IMR-90 (cell line): ENCODE data around the gene PACSIN2. TPM values are rescaled to one million over a fixed set of nuclear protein-coding genes. Genes with fewer than 3 reads are reported as not detected.

Experiments
- ATAC-seq: fragments of 200-7000 bp; cut with Tn5 transposase; 2 replicates; pipeline ENCODE4 v1.9.1; 2020; ENCODE audit warnings: low read depth, mild to moderate bottlenecking, moderate library complexity
- BruUV-seq: library from RNA; stranded (reverse); fragments of 400-500 nt; replicated peaks from 2 replicates; lab custom pipeline; 2021; lab: Mats Ljungman, UMichigan
- CTCF ChIA-PET: fragments of 300-600 bp; formaldehyde crosslinking; extraction: SDS; loops from one replicate; lab custom pipeline; 2021; ENCODE audit warnings: antibody characterized with exemption; lab: Yijun Ruan, JAX
- POLR2A ChIA-PET: fragments of 300-600 bp; sonication (Branson Sonifier 250); formaldehyde crosslinking; loops from one replicate; lab custom pipeline; 2022; ENCODE audit warnings: antibody characterized with exemption; ENCODE audit not compliant: unreplicated experiment; lab: Charles Lee
- DNase-seq: peaks from one replicate; pipeline ENCODE4 v3.0.0; 2013
- H2AFZ ChIP-seq: replicated peaks from 2 replicates; pipeline ENCODE3; 2013; ENCODE audit warnings: low read length, mild to moderate bottlenecking; ENCODE audit not compliant: poor library complexity
- H2AK5ac ChIP-seq: 2 replicates; pipeline ENCODE4 v1.6.1; 2013; ENCODE audit warnings: low read depth, low read length, inconsistent platforms
- H2AK9ac ChIP-seq: replicated peaks from 2 replicates; pipeline ENCODE3; 2013; ENCODE audit warnings: mild to moderate bottlenecking, low read depth, low read length, moderate library complexity; ENCODE audit not compliant: poor library complexity
- H2BK120ac ChIP-seq: 2 replicates; pipeline ENCODE4 v1.6.1; 2013; ENCODE audit warnings: low read depth, low read length, inconsistent platforms
- H2BK15ac ChIP-seq: 3 replicates; pipeline ENCODE4 v1.6.1; 2013; ENCODE audit warnings: low read depth, low read length, inconsistent platforms
- H2BK20ac ChIP-seq: 2 replicates; pipeline ENCODE4 v1.6.1; 2013; ENCODE audit warnings: low read depth, mild to moderate bottlenecking, inconsistent platforms, low read length, moderate library complexity
- H2BK5ac ChIP-seq: 2 replicates; pipeline ENCODE4 v1.6.1; 2013; ENCODE audit warnings: mild to moderate bottlenecking, low read depth, low read length, inconsistent platforms; ENCODE audit not compliant: poor library complexity, severe bottlenecking
- H3K14ac ChIP-seq: replicated peaks from 2 replicates; pipeline ENCODE4 v1.6.1; 2013; ENCODE audit warnings: low read depth, low read length, inconsistent platforms
- H3K18ac ChIP-seq: 2 replicates; pipeline ENCODE4 v1.6.1; 2013; ENCODE audit warnings: low read depth, low read length, control low read depth
- H3K23ac ChIP-seq: 2 replicates; pipeline ENCODE4 v1.6.1; 2013; ENCODE audit warnings: low read depth, low read length, inconsistent platforms
- H3K27ac ChIP-seq: 2 replicates; pipeline ENCODE4 v1.5.1; 2013; ENCODE audit warnings: mild to moderate bottlenecking, control low read depth, low read length; ENCODE audit not compliant: insufficient read depth
- H3K27me3 ChIP-seq: 2 replicates; pipeline ENCODE4 v1.6.1; 2013; ENCODE audit warnings: low read length; ENCODE audit not compliant: control insufficient read depth, insufficient read depth
- H3K36me3 ChIP-seq: 2 replicates; pipeline ENCODE4 v1.6.1; 2013; ENCODE audit warnings: low read length, mixed read lengths; ENCODE audit not compliant: control insufficient read depth, insufficient read depth
- H3K4ac ChIP-seq: 2 replicates; pipeline ENCODE4 v1.6.1; 2013; ENCODE audit warnings: low read depth, low read length, inconsistent platforms
- H3K4me1 ChIP-seq: 2 replicates; pipeline ENCODE4 v1.6.1; 2013; ENCODE audit warnings: low read length, mixed read lengths; ENCODE audit not compliant: control insufficient read depth, insufficient read depth
- H3K4me2 ChIP-seq: 2 replicates; pipeline ENCODE4 v1.6.1; 2013; ENCODE audit warnings: low read depth, mild to moderate bottlenecking, control low read depth, low read length, moderate library complexity
- H3K4me3 ChIP-seq: 2 replicates; pipeline ENCODE4 v1.5.1; 2013; ENCODE audit warnings: low read depth, mild to moderate bottlenecking, control low read depth, low read length, moderate library complexity; ENCODE audit not compliant: insufficient read depth
- H3K56ac ChIP-seq: 2 replicates; pipeline ENCODE4 v1.6.1; 2013; ENCODE audit warnings: low read length, inconsistent platforms; ENCODE audit not compliant: insufficient read depth; ENCODE audit errors: extremely low read depth
- H3K79me1 ChIP-seq, 2 experiments: 2 replicates each; pipeline ENCODE4 v1.6.1; 2013; ENCODE audit warnings: low read length in 2 of 2, inconsistent platforms in 1 of 2, low read depth in 1 of 2
- H3K9ac ChIP-seq: 2 replicates; pipeline ENCODE4 v1.6.1; 2013; ENCODE audit warnings: low read depth, low read length, control low read depth
- H3K9me1 ChIP-seq: 2 replicates; pipeline ENCODE4 v1.6.1; 2013; ENCODE audit warnings: low read length, inconsistent platforms; ENCODE audit not compliant: insufficient read depth
- H3K9me3 ChIP-seq: 2 replicates; pipeline ENCODE4 v1.6.1; 2013; ENCODE audit warnings: low read length; ENCODE audit not compliant: control insufficient read depth, insufficient read depth
- H4K20me1 ChIP-seq: 2 replicates; pipeline ENCODE4 v1.6.1; 2013; ENCODE audit warnings: low read length, inconsistent platforms; ENCODE audit not compliant: insufficient read depth
- H4K5ac ChIP-seq: 2 replicates; pipeline ENCODE4 v1.6.1; 2013; ENCODE audit warnings: mild to moderate bottlenecking, low read depth, low read length, control low read depth
- H4K8ac ChIP-seq, 2 experiments: 2 replicates each; pipeline ENCODE4 v1.6.1; 2013; ENCODE audit warnings: low read depth in 2 of 2, low read length in 2 of 2, control low read depth in 1 of 2, inconsistent platforms in 1 of 2
- H4K91ac ChIP-seq: 2 replicates; pipeline ENCODE4 v1.6.1; 2013; ENCODE audit warnings: low read depth, low read length, inconsistent platforms; ENCODE audit not compliant: insufficient read depth
- BHLHE40 ChIP-seq: fragments of 150-350 bp; IDR thresholded peaks from 2 replicates; pipeline ENCODE4 v1.6.1; 2016; ENCODE audit warnings: mild to moderate bottlenecking, low read depth, low read length
- CEBPB ChIP-seq: IDR thresholded peaks from 2 replicates; pipeline ENCODE4 v1.6.1; 2012; ENCODE audit warnings: low read depth, low read length, improper control_type of control experiment
- CHD1 ChIP-seq: IDR thresholded peaks from 2 replicates; pipeline ENCODE4 v1.6.1; 2012; ENCODE audit warnings: low read depth, low read length, improper control_type of control experiment
- FOS ChIP-seq: fragments of 150-350 bp; IDR thresholded peaks from 2 replicates; pipeline ENCODE4 v1.6.1; 2016; ENCODE audit warnings: low read depth, low read length
- MAFK ChIP-seq: IDR thresholded peaks from 2 replicates; pipeline ENCODE4 v1.6.1; 2012; ENCODE audit warnings: low read depth, low read length, improper control_type of control experiment
- MXI1 ChIP-seq: IDR thresholded peaks from 2 replicates; pipeline ENCODE4 v1.6.1; 2012; ENCODE audit warnings: low read depth, mild to moderate bottlenecking, low read length, moderate library complexity, borderline replicate concordance
- NFE2L2 ChIP-seq: fragments of 150-350 bp; IDR thresholded peaks from 2 replicates; pipeline ENCODE4 v1.6.1; 2016; ENCODE audit warnings: low read depth, mild to moderate bottlenecking, low read length
- POLR2A ChIP-seq: IDR thresholded peaks from 2 replicates; pipeline ENCODE4 v1.6.1; 2012; ENCODE audit warnings: mild to moderate bottlenecking, low read depth, low read length
- RAD21 ChIP-seq: IDR thresholded peaks from 2 replicates; pipeline ENCODE4 v1.6.1; 2012; ENCODE audit warnings: low read length, improper control_type of control experiment
- RCOR1 ChIP-seq: IDR thresholded peaks from 2 replicates; pipeline ENCODE4 v1.6.1; 2012; ENCODE audit warnings: mild to moderate bottlenecking, low read length, improper control_type of control experiment; ENCODE audit not compliant: insufficient replicate concordance
- RFX5 ChIP-seq: IDR thresholded peaks from 2 replicates; pipeline ENCODE4 v1.8.0; 2012; ENCODE audit warnings: low read depth, mild to moderate bottlenecking, low read length, moderate library complexity
- SMC3 ChIP-seq: fragments of 150-350 bp; IDR thresholded peaks from 2 replicates; pipeline ENCODE4 v1.6.1; 2016; ENCODE audit warnings: low read depth, mild to moderate bottlenecking, antibody characterized with exemption, low read length, moderate library complexity
- WGBS, 2 experiments: methylation state at CpG; one replicate each; pipeline versions ENCODE4 v1.1.5 to v1.1.7; 2013; ENCODE audit warnings: missing lambda C conversion rate in 2 of 2; ENCODE audit not compliant: insufficient read length in 1 of 2; ENCODE audit errors: extremely low coverage in 2 of 2; 5-methylcytosine and 5-hydroxymethylcytosine counted together
- dilution Hi-C: fragments of 300-500 bp; cut with HindIII; formaldehyde crosslinking; loops from one replicate; pipeline ENCODE4 v1.14.3; 2018; ENCODE audit warnings: low sequenced_read_pairs; ENCODE audit not compliant: unreplicated experiment
- in situ Hi-C: fragments of 300-500 bp; cut with MboI; formaldehyde crosslinking; loops from 3 replicates; pipeline ENCODE4 v1.14.3; 2019; ENCODE audit warnings: low sequenced_read_pairs, inconsistent platforms, mixed read lengths
- intact Hi-C: fragments of 100-400 bp; cut with micrococcal nuclease; formaldehyde crosslinking; loops from 2 replicates; pipeline ENCODE4 v1.10.0; 2022
- polyA plus RNA-seq, 3 experiments: library from polyadenylated mRNA; depleted of rRNA; stranded (reverse); fragments of >200 nt; gene quantifications; 2 replicates each; pipeline ENCODE4 v1.2.3, GENCODE V29; 2012; ENCODE audit warnings: low replicate concordance in 1 of 3
- total RNA-seq: library from RNA; depleted of rRNA; stranded (reverse); fragments of >200 nt; gene quantifications from 2 replicates; pipeline ENCODE4 v1.2.3, GENCODE V29; 2012
- TF ChIP-seq, protein P1 (sequence below): fragments of 150-350 bp; IDR thresholded peaks from 2 replicates; pipeline ENCODE4 v1.6.1; 2016; ENCODE audit warnings: low read depth, mild to moderate bottlenecking, low read length, moderate library complexity, borderline replicate concordance
- TF ChIP-seq, protein P2 (sequence below): conservative IDR thresholded peaks from 2 replicates; pipeline ENCODE4 v1.5.1; 2012; ENCODE audit warnings: mild to moderate bottlenecking, low read depth, low read length, improper control_type of control experiment

PACSIN2 gene
- total and polyA plus RNA-seq, 2 of the 4 experiments (the other 2 are of a cell fraction) = 85.0 to 118 TPM

DNA sequence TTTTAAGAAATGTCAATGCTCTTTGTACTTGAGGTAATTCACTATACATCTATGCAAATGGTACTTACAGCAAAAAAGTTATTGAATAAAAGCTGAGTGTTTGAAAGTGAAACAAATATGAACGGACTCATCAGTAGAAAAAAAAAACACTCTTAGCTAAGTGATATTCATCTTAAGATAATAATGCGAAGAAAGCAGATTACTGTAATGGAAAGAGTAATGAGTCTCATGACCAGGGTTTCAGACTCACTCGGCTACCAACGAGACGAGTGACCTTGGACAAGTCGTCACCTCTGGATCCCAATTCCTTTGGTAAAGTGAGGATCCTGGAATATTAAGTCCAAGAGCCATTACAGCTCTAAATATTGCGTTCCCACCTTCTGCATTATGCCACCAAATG, 57.0 kb downstream of the PACSIN2 start:
- Histone ChIP-seq H3K27me3 (no peaks in the 10 kb centered on the region), H3K4me3 (no peak overlapping the region), H3K23ac (no peak overlapping the region), H3K4me2 (no peak overlapping the region), H3K9ac (no peak overlapping the region), H3K14ac (no peak overlapping the region), H2BK15ac (no peak overlapping the region), H4K91ac (no peak overlapping the region), H4K8ac (no peak overlapping the region), H4K20me1 (peaks cover 36% of the 10 kb centered on the region), H3K36me3 (no peaks in the 10 kb centered on the region), H3K27ac (no peak overlapping the region), H2AK5ac (no peak overlapping the region), H3K18ac (no peak overlapping the region), H3K4ac (no peak overlapping the region), H4K5ac (no peak overlapping the region), H2AFZ (no peak overlapping the region), H3K56ac (no peak overlapping the region), H3K9me1 (peaks cover 20% of the 10 kb centered on the region), H3K9me3 (no peaks in the 10 kb centered on the region), H2BK5ac (no peak overlapping the region), H2AK9ac (no peak overlapping the region), H3K4me1 (peaks cover 22% of the 10 kb centered on the region), H2BK20ac (no peak overlapping the region), H2BK120ac (no peak overlapping the region), H3K79me1 (peaks cover 36 to 93% of the 10 kb centered on the region in 2 experiments)
- dilution Hi-C loops = no loop called here
- no CpG with 5 or more reads among the region's 7 CpGs for WGBS, 2 experiments
- intact Hi-C loops = no loop called here
- TF ChIP-seq FOS (no peak), BHLHE40 (no peak), POLR2A (no peak), RFX5 (no peak), NFE2L2 (no peak), MXI1 (no peak), CEBPB (no peak), MAFK (no peak), CHD1 (no peak), RAD21 (no peak), SMC3 (no peak), RCOR1 (no peak)
- TF ChIP-seq, protein P1, sequence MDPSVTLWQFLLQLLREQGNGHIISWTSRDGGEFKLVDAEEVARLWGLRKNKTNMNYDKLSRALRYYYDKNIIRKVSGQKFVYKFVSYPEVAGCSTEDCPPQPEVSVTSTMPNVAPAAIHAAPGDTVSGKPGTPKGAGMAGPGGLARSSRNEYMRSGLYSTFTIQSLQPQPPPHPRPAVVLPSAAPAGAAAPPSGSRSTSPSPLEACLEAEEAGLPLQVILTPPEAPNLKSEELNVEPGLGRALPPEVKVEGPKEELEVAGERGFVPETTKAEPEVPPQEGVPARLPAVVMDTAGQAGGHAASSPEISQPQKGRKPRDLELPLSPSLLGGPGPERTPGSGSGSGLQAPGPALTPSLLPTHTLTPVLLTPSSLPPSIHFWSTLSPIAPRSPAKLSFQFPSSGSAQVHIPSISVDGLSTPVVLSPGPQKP = no peak
- TF ChIP-seq, protein P2, sequence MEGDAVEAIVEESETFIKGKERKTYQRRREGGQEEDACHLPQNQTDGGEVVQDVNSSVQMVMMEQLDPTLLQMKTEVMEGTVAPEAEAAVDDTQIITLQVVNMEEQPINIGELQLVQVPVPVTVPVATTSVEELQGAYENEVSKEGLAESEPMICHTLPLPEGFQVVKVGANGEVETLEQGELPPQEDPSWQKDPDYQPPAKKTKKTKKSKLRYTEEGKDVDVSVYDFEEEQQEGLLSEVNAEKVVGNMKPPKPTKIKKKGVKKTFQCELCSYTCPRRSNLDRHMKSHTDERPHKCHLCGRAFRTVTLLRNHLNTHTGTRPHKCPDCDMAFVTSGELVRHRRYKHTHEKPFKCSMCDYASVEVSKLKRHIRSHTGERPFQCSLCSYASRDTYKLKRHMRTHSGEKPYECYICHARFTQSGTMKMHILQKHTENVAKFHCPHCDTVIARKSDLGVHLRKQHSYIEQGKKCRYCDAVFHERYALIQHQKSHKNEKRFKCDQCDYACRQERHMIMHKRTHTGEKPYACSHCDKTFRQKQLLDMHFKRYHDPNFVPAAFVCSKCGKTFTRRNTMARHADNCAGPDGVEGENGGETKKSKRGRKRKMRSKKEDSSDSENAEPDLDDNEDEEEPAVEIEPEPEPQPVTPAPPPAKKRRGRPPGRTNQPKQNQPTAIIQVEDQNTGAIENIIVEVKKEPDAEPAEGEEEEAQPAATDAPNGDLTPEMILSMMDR = no peak
- ChIA-PET POLR2A (no interaction called here), CTCF (no interaction called here)
- in situ Hi-C loops = no loop called here
- BruUV-seq = no TSS peak
- DNase-seq (no peak), ATAC-seq (no peak)
